IMR-90 (cell line): ENCODE results near the gene BAIAP2. TPM values are rescaled to one million over a fixed set of nuclear protein-coding genes. Genes with fewer than 3 reads are reported as not detected.

Source experiments
- ATAC-seq: fragments of 200-7000 bp; cut with Tn5 transposase; 2 replicates; pipeline ENCODE4 v1.9.1; 2020; ENCODE audit warnings: low read depth, mild to moderate bottlenecking, moderate library complexity
- BruUV-seq: library from RNA; stranded (reverse); fragments of 400-500 nt; replicated peaks from 2 replicates; lab custom pipeline; 2021; lab: Mats Ljungman, UMichigan
- CTCF ChIA-PET: fragments of 300-600 bp; formaldehyde crosslinking; extraction: SDS; loops from one replicate; lab custom pipeline; 2021; ENCODE audit warnings: antibody characterized with exemption; lab: Yijun Ruan, JAX
- POLR2A ChIA-PET: fragments of 300-600 bp; sonication (Branson Sonifier 250); formaldehyde crosslinking; loops from one replicate; lab custom pipeline; 2022; ENCODE audit warnings: antibody characterized with exemption; ENCODE audit not compliant: unreplicated experiment; lab: Charles Lee
- DNase-seq: peaks from one replicate; pipeline ENCODE4 v3.0.0; 2013
- H2AFZ ChIP-seq: replicated peaks from 2 replicates; pipeline ENCODE3; 2013; ENCODE audit warnings: low read length, mild to moderate bottlenecking; ENCODE audit not compliant: poor library complexity
- H2AK5ac ChIP-seq: 2 replicates; pipeline ENCODE4 v1.6.1; 2013; ENCODE audit warnings: low read depth, low read length, inconsistent platforms
- H2AK9ac ChIP-seq: replicated peaks from 2 replicates; pipeline ENCODE3; 2013; ENCODE audit warnings: mild to moderate bottlenecking, low read depth, low read length, moderate library complexity; ENCODE audit not compliant: poor library complexity
- H2BK120ac ChIP-seq: 2 replicates; pipeline ENCODE4 v1.6.1; 2013; ENCODE audit warnings: low read depth, low read length, inconsistent platforms
- H2BK15ac ChIP-seq: 3 replicates; pipeline ENCODE4 v1.6.1; 2013; ENCODE audit warnings: low read depth, low read length, inconsistent platforms
- H2BK20ac ChIP-seq: 2 replicates; pipeline ENCODE4 v1.6.1; 2013; ENCODE audit warnings: low read depth, mild to moderate bottlenecking, inconsistent platforms, low read length, moderate library complexity
- H2BK5ac ChIP-seq: 2 replicates; pipeline ENCODE4 v1.6.1; 2013; ENCODE audit warnings: mild to moderate bottlenecking, low read depth, low read length, inconsistent platforms; ENCODE audit not compliant: poor library complexity, severe bottlenecking
- H3K14ac ChIP-seq: replicated peaks from 2 replicates; pipeline ENCODE4 v1.6.1; 2013; ENCODE audit warnings: low read depth, low read length, inconsistent platforms
- H3K18ac ChIP-seq: 2 replicates; pipeline ENCODE4 v1.6.1; 2013; ENCODE audit warnings: low read depth, low read length, control low read depth
- H3K23ac ChIP-seq: 2 replicates; pipeline ENCODE4 v1.6.1; 2013; ENCODE audit warnings: low read depth, low read length, inconsistent platforms
- H3K27ac ChIP-seq: 2 replicates; pipeline ENCODE4 v1.5.1; 2013; ENCODE audit warnings: mild to moderate bottlenecking, control low read depth, low read length; ENCODE audit not compliant: insufficient read depth
- H3K27me3 ChIP-seq: 2 replicates; pipeline ENCODE4 v1.6.1; 2013; ENCODE audit warnings: low read length; ENCODE audit not compliant: control insufficient read depth, insufficient read depth
- H3K36me3 ChIP-seq: 2 replicates; pipeline ENCODE4 v1.6.1; 2013; ENCODE audit warnings: low read length, mixed read lengths; ENCODE audit not compliant: control insufficient read depth, insufficient read depth
- H3K4ac ChIP-seq: 2 replicates; pipeline ENCODE4 v1.6.1; 2013; ENCODE audit warnings: low read depth, low read length, inconsistent platforms
- H3K4me1 ChIP-seq: 2 replicates; pipeline ENCODE4 v1.6.1; 2013; ENCODE audit warnings: low read length, mixed read lengths; ENCODE audit not compliant: control insufficient read depth, insufficient read depth
- H3K4me2 ChIP-seq: 2 replicates; pipeline ENCODE4 v1.6.1; 2013; ENCODE audit warnings: low read depth, mild to moderate bottlenecking, control low read depth, low read length, moderate library complexity
- H3K4me3 ChIP-seq: 2 replicates; pipeline ENCODE4 v1.5.1; 2013; ENCODE audit warnings: low read depth, mild to moderate bottlenecking, control low read depth, low read length, moderate library complexity; ENCODE audit not compliant: insufficient read depth
- H3K56ac ChIP-seq: 2 replicates; pipeline ENCODE4 v1.6.1; 2013; ENCODE audit warnings: low read length, inconsistent platforms; ENCODE audit not compliant: insufficient read depth; ENCODE audit errors: extremely low read depth
- H3K79me1 ChIP-seq, 2 experiments: 2 replicates each; pipeline ENCODE4 v1.6.1; 2013; ENCODE audit warnings: low read length in 2 of 2, inconsistent platforms in 1 of 2, low read depth in 1 of 2
- H3K9ac ChIP-seq: 2 replicates; pipeline ENCODE4 v1.6.1; 2013; ENCODE audit warnings: low read depth, low read length, control low read depth
- H3K9me1 ChIP-seq: 2 replicates; pipeline ENCODE4 v1.6.1; 2013; ENCODE audit warnings: low read length, inconsistent platforms; ENCODE audit not compliant: insufficient read depth
- H3K9me3 ChIP-seq: 2 replicates; pipeline ENCODE4 v1.6.1; 2013; ENCODE audit warnings: low read length; ENCODE audit not compliant: control insufficient read depth, insufficient read depth
- H4K20me1 ChIP-seq: 2 replicates; pipeline ENCODE4 v1.6.1; 2013; ENCODE audit warnings: low read length, inconsistent platforms; ENCODE audit not compliant: insufficient read depth
- H4K5ac ChIP-seq: 2 replicates; pipeline ENCODE4 v1.6.1; 2013; ENCODE audit warnings: mild to moderate bottlenecking, low read depth, low read length, control low read depth
- H4K8ac ChIP-seq, 2 experiments: 2 replicates each; pipeline ENCODE4 v1.6.1; 2013; ENCODE audit warnings: low read depth in 2 of 2, low read length in 2 of 2, control low read depth in 1 of 2, inconsistent platforms in 1 of 2
- H4K91ac ChIP-seq: 2 replicates; pipeline ENCODE4 v1.6.1; 2013; ENCODE audit warnings: low read depth, low read length, inconsistent platforms; ENCODE audit not compliant: insufficient read depth
- BHLHE40 ChIP-seq: fragments of 150-350 bp; IDR thresholded peaks from 2 replicates; pipeline ENCODE4 v1.6.1; 2016; ENCODE audit warnings: mild to moderate bottlenecking, low read depth, low read length
- CEBPB ChIP-seq: IDR thresholded peaks from 2 replicates; pipeline ENCODE4 v1.6.1; 2012; ENCODE audit warnings: low read depth, low read length, improper control_type of control experiment
- MAZ ChIP-seq: IDR thresholded peaks from 2 replicates; pipeline ENCODE4 v1.6.1; 2012; ENCODE audit warnings: low read depth, mild to moderate bottlenecking, low read length, improper control_type of control experiment, moderate library complexity, borderline replicate concordance
- NFE2L2 ChIP-seq: fragments of 150-350 bp; IDR thresholded peaks from 2 replicates; pipeline ENCODE4 v1.6.1; 2016; ENCODE audit warnings: low read depth, mild to moderate bottlenecking, low read length
- POLR2A ChIP-seq: IDR thresholded peaks from 2 replicates; pipeline ENCODE4 v1.6.1; 2012; ENCODE audit warnings: mild to moderate bottlenecking, low read depth, low read length
- RCOR1 ChIP-seq: IDR thresholded peaks from 2 replicates; pipeline ENCODE4 v1.6.1; 2012; ENCODE audit warnings: mild to moderate bottlenecking, low read length, improper control_type of control experiment; ENCODE audit not compliant: insufficient replicate concordance
- RFX5 ChIP-seq: IDR thresholded peaks from 2 replicates; pipeline ENCODE4 v1.8.0; 2012; ENCODE audit warnings: low read depth, mild to moderate bottlenecking, low read length, moderate library complexity
- USF2 ChIP-seq: fragments of 150-350 bp; IDR thresholded peaks from 2 replicates; pipeline ENCODE4 v1.6.1; 2017; ENCODE audit warnings: mild to moderate bottlenecking, antibody characterized with exemption, low read length, low read depth
- WGBS, 2 experiments: methylation state at CpG; one replicate each; pipeline versions ENCODE4 v1.1.5 to v1.1.7; 2013; ENCODE audit warnings: missing lambda C conversion rate in 2 of 2; ENCODE audit not compliant: insufficient read length in 1 of 2; ENCODE audit errors: extremely low coverage in 2 of 2; 5-methylcytosine and 5-hydroxymethylcytosine counted together
- dilution Hi-C: fragments of 300-500 bp; cut with HindIII; formaldehyde crosslinking; loops from one replicate; pipeline ENCODE4 v1.14.3; 2018; ENCODE audit warnings: low sequenced_read_pairs; ENCODE audit not compliant: unreplicated experiment
- in situ Hi-C: fragments of 300-500 bp; cut with MboI; formaldehyde crosslinking; loops from 3 replicates; pipeline ENCODE4 v1.14.3; 2019; ENCODE audit warnings: low sequenced_read_pairs, inconsistent platforms, mixed read lengths
- intact Hi-C: fragments of 100-400 bp; cut with micrococcal nuclease; formaldehyde crosslinking; loops from 2 replicates; pipeline ENCODE4 v1.10.0; 2022
- polyA plus RNA-seq, 3 experiments: library from polyadenylated mRNA; depleted of rRNA; stranded (reverse); fragments of >200 nt; gene quantifications; 2 replicates each; pipeline ENCODE4 v1.2.3, GENCODE V29; 2012; ENCODE audit warnings: low replicate concordance in 1 of 3
- total RNA-seq: library from RNA; depleted of rRNA; stranded (reverse); fragments of >200 nt; gene quantifications from 2 replicates; pipeline ENCODE4 v1.2.3, GENCODE V29; 2012

Gene BAIAP2
- total and polyA plus RNA-seq, 2 of the 4 experiments (the other 2 are of a cell fraction), result 18.3 to 32.6 TPM

GRCh38 chr17:81036197-81036941 lies 1.4 kb downstream of the BAIAP2 start (continued):
- TF ChIP-seq NFE2L2, result no peak

GRCh38 chr17:81037026-81037797 lies 2.3 kb downstream of the BAIAP2 start:
- no peak overlapping the region for H2AFZ ChIP-seq
- H2BK5ac ChIP-seq, result no peak overlapping the region
- H2BK15ac ChIP-seq, result no peak overlapping the region
- no peak overlapping the region for H2BK20ac ChIP-seq
- dilution Hi-C loops (no loop called here), intact Hi-C loops (no loop called here), in situ Hi-C loops (no loop called here)
- H3K23ac ChIP-seq, result no peak overlapping the region
- H3K36me3 ChIP-seq, result peaks cover 8% of the 10 kb centered on the region; the same call in 1 of the 2 replicates
- peaks cover 7 to 62% of the 10 kb centered on the region in 2 experiments for H3K79me1 ChIP-seq
- peaks cover 18% of the 10 kb centered on the region for H3K9me1 ChIP-seq
- H2BK120ac ChIP-seq, result no peak overlapping the region
- TF ChIP-seq MAZ, result no peak
- TF ChIP-seq USF2, result no peak
- no peak for TF ChIP-seq RFX5
- TF ChIP-seq CEBPB, result no peak
- TF ChIP-seq RCOR1, result no peak
- TF ChIP-seq BHLHE40, result no peak
- no peak for TF ChIP-seq NFE2L2
- no peak; the same call in 1 of the 2 replicates for TF ChIP-seq POLR2A
- BruUV-seq, result no TSS peak
- H4K20me1 ChIP-seq, result peaks cover 44% of the 10 kb centered on the region
- H3K9ac ChIP-seq, result no peak overlapping the region
- no peak overlapping the region for H3K56ac ChIP-seq
- peaks cover 15% of the 10 kb centered on the region for H3K4me1 ChIP-seq
- WGBS, 2 experiments, result 83% methylated on average over 18 of the region's 28 CpGs; no CpG with 5 or more reads in 1 of the 2 experiments
- H3K4me3 ChIP-seq, result no peak overlapping the region
- H3K18ac ChIP-seq, result no peak overlapping the region
- H4K8ac ChIP-seq, result no peak overlapping the region
- H3K4ac ChIP-seq, result no peak overlapping the region
- CTCF ChIA-PET, result interaction anchor here (1.2 kb wide), 1 partner anchor 14 kb away, joined by 4 read pairs; no protein-coding TSS in a partner anchor
- ATAC-seq (no peak), DNase-seq (no peak)
- no peaks in the 10 kb centered on the region for H3K9me3 ChIP-seq
- no peaks in the 10 kb centered on the region for H3K27me3 ChIP-seq
- no peak overlapping the region for H2AK5ac ChIP-seq
- no peak overlapping the region for H3K14ac ChIP-seq
- POLR2A ChIA-PET, result no interaction called here
- H2AK9ac ChIP-seq, result no peak overlapping the region
- no peak overlapping the region for H4K91ac ChIP-seq
- H4K5ac ChIP-seq, result no peak overlapping the region
- H3K4me2 ChIP-seq, result no peak overlapping the region
- no peak overlapping the region for H3K27ac ChIP-seq
